PFSK-1 (cell line): ENCODE measurements around the gene SFMBT2.

Source experiments
- FOXP2 ChIP-seq: optimal IDR thresholded peaks from 2 replicates; pipeline ENCODE3; 2011; ENCODE audit warnings: borderline replicate concordance, control low read depth, inconsistent platforms; ENCODE audit not compliant: insufficient read depth; ENCODE audit errors: extremely low read length, extremely low read depth
- POLR2AphosphoS5 ChIP-seq: IDR thresholded peaks from 2 replicates; pipeline ENCODE4 v1.6.1; 2012; ENCODE audit warnings: low read depth, mild to moderate bottlenecking, control low read depth, low read length, moderate library complexity
- SIN3A ChIP-seq: IDR thresholded peaks from 2 replicates; pipeline ENCODE4 v1.6.1; 2012; ENCODE audit warnings: mild to moderate bottlenecking, low read length, moderate library complexity, borderline replicate concordance; ENCODE audit not compliant: insufficient read depth
- TAF1 ChIP-seq: IDR thresholded peaks from 2 replicates; pipeline ENCODE4 v1.6.1; 2012; ENCODE audit warnings: low read length, control low read depth, borderline replicate concordance; ENCODE audit not compliant: insufficient read depth
- TF ChIP-seq, protein P1 (sequence below), 2 experiments: IDR thresholded peaks; 2 replicates each; pipeline versions ENCODE4 v1.6.1 to v1.8.0; 2011 to 2012; ENCODE audit warnings: low read depth in 2 of 2, low read length in 2 of 2, control low read depth in 1 of 2, inconsistent platforms in 1 of 2, mild to moderate bottlenecking in 1 of 2, moderate library complexity in 1 of 2; ENCODE audit not compliant: insufficient read depth in 1 of 2

Gene SFMBT2

DNA sequence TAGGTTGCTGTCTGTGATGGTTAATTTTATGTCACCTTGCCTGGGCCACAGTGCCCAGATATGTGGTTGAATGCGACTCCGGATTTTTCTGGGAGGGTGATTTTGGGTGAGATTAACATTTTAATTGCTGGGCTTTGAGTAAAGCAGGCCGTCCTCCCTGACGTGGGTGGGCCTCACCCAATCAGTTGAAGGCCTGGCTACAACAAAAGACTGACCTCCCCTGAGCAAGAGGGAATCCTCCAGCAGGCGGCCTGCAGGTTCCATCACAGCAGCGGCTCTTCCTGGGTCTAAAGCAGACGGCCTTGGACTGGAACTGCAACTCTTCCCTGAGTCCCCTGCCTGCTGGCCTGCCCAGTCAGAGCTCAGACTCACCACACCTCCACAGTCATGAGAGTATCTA, 114.2 kb downstream of the SFMBT2 start:
- TF ChIP-seq FOXP2 = no peak
- no peak for TF ChIP-seq SIN3A
- no peak for TF ChIP-seq POLR2AphosphoS5
- TF ChIP-seq, protein P1, sequence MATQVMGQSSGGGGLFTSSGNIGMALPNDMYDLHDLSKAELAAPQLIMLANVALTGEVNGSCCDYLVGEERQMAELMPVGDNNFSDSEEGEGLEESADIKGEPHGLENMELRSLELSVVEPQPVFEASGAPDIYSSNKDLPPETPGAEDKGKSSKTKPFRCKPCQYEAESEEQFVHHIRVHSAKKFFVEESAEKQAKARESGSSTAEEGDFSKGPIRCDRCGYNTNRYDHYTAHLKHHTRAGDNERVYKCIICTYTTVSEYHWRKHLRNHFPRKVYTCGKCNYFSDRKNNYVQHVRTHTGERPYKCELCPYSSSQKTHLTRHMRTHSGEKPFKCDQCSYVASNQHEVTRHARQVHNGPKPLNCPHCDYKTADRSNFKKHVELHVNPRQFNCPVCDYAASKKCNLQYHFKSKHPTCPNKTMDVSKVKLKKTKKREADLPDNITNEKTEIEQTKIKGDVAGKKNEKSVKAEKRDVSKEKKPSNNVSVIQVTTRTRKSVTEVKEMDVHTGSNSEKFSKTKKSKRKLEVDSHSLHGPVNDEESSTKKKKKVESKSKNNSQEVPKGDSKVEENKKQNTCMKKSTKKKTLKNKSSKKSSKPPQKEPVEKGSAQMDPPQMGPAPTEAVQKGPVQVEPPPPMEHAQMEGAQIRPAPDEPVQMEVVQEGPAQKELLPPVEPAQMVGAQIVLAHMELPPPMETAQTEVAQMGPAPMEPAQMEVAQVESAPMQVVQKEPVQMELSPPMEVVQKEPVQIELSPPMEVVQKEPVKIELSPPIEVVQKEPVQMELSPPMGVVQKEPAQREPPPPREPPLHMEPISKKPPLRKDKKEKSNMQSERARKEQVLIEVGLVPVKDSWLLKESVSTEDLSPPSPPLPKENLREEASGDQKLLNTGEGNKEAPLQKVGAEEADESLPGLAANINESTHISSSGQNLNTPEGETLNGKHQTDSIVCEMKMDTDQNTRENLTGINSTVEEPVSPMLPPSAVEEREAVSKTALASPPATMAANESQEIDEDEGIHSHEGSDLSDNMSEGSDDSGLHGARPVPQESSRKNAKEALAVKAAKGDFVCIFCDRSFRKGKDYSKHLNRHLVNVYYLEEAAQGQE (IDR thresholded peaks at IDR 0.05; ENCODE audit: insufficient read depth in 1 of 2, low read depth in 2 of 2, low read length in 2 of 2) = no peak
- TF ChIP-seq TAF1 = no peak

DNA sequence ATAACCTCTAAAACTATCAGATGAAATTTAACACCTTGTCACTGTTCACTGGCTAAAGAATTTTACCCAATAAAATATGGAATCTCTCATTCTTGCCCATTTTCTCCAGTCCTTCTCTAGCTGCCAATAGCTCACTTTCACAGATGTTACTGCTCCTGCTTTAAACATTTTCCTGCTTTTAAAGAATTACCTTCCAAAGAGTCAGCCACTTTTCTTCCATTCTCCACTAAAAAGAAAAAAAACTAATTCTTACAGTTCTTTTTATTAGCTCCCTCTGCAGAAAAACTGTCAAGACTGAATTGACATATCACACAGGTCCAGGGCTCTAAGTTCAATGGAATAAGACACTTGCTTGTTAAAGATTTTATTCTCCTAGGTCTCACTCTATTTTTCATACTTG, 114.8 kb downstream of the SFMBT2 start:
- no peak for TF ChIP-seq TAF1
- TF ChIP-seq POLR2AphosphoS5 = no peak
- TF ChIP-seq SIN3A = no peak
- no peak for TF ChIP-seq FOXP2
- TF ChIP-seq, protein P1 (IDR thresholded peaks at IDR 0.05; ENCODE audit: insufficient read depth in 1 of 2, low read depth in 2 of 2, low read length in 2 of 2) = no peak

DNA sequence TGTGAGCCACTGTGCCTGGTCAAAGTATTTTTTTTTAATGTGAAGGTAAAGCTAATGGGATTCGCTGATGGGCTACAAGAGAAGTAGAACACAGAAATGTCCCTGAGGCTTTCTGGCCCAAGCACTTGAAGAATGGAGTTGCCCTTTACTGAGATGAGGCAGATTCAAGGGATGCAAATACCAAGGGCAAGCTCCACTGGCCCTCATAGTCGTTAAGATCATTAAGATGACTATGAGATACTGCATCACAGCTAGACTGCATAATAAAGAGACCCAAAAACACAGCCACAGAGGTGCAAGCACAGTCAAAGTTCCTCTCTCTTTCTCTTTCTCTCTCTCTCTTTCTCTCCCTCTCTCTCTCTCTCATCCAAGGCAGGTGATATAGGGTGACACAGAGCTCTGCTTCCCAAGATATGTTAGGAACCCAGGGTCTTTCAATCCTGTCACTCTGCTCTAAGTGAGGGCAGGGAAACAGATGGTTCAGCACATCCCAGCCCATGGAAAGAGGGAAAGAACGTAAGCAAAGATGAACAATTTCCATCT, 117.4 kb downstream of the SFMBT2 start:
- TF ChIP-seq, protein P1 (IDR thresholded peaks at IDR 0.05; ENCODE audit: insufficient read depth in 1 of 2, low read depth in 2 of 2, low read length in 2 of 2) = no peak
- no peak for TF ChIP-seq SIN3A
- TF ChIP-seq TAF1 = no peak
- TF ChIP-seq FOXP2 = no peak
- no peak for TF ChIP-seq POLR2AphosphoS5

DNA sequence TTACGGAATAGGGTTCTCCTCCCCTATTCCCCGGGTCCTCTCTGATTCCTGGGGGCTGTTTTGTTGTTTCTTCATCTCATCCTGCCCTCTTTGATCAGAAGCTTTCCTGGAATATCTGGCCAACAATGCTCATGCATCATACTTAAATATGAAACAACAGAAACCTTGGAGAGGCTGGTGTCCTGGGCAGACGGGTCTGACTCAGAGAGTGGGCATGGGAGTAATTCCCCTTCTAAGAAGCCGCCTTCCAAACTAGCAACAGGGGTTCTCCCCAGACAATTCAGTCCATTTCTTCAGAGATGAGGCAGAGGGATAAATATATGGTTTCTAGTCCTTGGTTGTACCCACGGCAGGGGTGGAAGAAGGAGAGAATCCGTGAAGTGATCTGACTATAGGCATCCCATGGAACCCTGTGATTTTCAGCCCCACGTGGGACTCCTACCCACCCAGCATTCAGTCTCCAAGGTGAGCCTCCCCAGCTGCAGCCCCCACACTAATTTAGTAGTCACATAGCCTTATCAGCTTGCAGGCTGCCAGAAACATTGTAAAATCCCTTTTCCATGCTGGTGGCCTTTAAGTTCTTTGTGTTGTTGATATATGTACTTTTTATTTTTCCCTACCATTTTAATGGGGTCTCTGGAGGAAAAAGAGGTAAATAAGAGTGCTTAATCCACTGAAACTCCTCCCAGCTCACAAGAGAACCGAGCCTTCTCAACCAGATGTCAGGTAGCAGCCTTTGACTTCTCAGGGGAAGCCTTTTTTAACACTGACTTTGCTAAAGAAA, 119.2 kb downstream of the SFMBT2 start:
- no peak for TF ChIP-seq TAF1
- TF ChIP-seq, protein P1 (IDR thresholded peaks at IDR 0.05; ENCODE audit: insufficient read depth in 1 of 2, low read depth in 2 of 2, low read length in 2 of 2) = no peak
- no peak for TF ChIP-seq FOXP2
- TF ChIP-seq SIN3A = no peak
- no peak for TF ChIP-seq POLR2AphosphoS5
